Measurements from ENCODE around the gene ALPG. TPM values are rescaled to one million over a fixed set of nuclear protein-coding genes. Genes with fewer than 3 reads are reported as not detected.

ALPG gene
- total RNA-seq, 4 donors from 2014 or later: not detected

DNA sequence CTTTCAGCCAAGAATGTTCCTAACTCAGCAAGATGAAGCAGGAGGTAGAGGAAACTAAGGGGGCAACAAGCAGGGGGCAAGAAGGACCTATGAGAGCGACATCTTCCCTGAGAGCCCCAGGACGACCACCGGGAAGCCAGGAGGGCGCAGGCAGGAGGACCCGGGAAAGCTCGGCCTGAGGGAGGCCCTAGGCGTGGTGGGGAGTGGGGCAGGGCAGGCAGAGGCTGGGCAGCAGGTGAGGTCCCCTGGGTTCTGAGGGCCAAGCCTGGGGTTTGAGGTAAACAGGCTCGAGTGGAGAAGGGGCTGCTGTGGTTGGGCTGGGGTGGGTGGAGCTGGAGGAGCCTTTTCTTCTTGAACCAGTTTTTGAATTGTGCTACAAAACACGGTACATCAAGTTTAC lies 48.0 kb downstream of the ALPG start:
- WGBS, 2 donors: 80 to 81% methylated on average over 9 of the region's 9 CpGs

DNA sequence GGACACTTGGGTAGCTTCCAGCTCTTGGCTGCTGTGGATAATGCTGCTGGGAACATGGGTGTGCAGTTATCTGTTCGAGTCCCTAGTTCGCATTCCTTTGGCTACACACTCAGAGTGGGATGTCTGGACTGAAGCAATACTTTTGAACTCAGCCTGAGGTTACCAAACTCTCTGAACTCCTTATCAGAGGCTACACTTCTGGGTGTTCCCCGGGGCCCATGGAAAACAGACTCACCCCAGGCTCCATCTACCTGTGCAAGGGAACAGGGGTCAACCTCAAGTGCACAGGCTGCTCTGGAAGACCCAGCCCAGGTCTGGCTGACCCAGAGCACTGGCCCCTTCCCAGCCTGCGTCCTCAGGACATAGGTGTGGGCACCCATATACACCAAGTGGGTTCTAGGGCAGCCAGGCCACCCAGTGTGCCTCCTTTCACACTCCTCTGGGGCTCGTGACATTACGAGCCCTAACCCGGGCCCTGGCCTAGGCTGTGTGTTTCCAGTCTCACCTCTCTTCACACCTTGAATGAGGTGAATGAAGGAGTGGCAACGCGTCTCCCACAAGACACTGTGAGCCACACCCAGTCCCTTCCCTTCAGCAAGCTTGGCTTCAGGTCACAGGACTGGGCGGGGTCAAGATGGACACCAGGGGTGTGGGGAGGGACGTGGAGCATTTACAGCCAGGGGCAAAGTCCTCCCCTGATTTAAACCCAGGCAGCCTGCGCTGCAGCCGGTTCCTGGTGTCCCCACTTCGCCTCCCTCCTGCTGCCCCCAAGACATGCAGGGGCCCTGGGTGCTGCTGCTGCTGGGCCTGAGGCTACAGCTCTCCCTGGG lies 49.0 kb downstream of the ALPG start, which contains the start of gene ALPI:
ALPI (plus strand) TSS at position 728 of the 830 bp plus-strand sequence; CDS start at position 775, 47 bp downstream.
- Histone ChIP-seq H3K9me3 (no peaks in the 10 kb centered on the region), H3K4me1 (no peaks in the 10 kb centered on the region), H3K27me3 (peaks cover 0 to 3% of the 10 kb centered on the region in 2 donors), H3K27ac (no peak within 1 kb of the TSS), H3K4me3 (no peak within 1 kb of the TSS), H3K36me3 (no peaks in the 10 kb centered on the region)
- TF ChIP-seq, protein P1, sequence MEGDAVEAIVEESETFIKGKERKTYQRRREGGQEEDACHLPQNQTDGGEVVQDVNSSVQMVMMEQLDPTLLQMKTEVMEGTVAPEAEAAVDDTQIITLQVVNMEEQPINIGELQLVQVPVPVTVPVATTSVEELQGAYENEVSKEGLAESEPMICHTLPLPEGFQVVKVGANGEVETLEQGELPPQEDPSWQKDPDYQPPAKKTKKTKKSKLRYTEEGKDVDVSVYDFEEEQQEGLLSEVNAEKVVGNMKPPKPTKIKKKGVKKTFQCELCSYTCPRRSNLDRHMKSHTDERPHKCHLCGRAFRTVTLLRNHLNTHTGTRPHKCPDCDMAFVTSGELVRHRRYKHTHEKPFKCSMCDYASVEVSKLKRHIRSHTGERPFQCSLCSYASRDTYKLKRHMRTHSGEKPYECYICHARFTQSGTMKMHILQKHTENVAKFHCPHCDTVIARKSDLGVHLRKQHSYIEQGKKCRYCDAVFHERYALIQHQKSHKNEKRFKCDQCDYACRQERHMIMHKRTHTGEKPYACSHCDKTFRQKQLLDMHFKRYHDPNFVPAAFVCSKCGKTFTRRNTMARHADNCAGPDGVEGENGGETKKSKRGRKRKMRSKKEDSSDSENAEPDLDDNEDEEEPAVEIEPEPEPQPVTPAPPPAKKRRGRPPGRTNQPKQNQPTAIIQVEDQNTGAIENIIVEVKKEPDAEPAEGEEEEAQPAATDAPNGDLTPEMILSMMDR (IDR thresholded peaks at IDR 0.05): no peak
- TF ChIP-seq EP300 (IDR thresholded peaks at IDR 0.05) (no peak), POLR2A (IDR thresholded peaks at IDR 0.05) (no peak)
- DNase-seq (ENCODE audit: low spot score in 2 of 2): no peak
- WGBS, 2 donors: 85 to 91% methylated on average over 10 to 13 of the region's 14 CpGs

More for the DNA sequence above, 48.0 kb downstream of the ALPG start:
- Histone ChIP-seq H3K4me3 (no peak overlapping the region), H3K27ac (no peak overlapping the region), H3K9me3 (no peaks in the 10 kb centered on the region), H3K27me3 (peaks cover 0 to 3% of the 10 kb centered on the region in 2 donors), H3K36me3 (no peaks in the 10 kb centered on the region), H3K4me1 (no peaks in the 10 kb centered on the region)
- TF ChIP-seq, protein P1 (IDR thresholded peaks at IDR 0.05): no peak
- TF ChIP-seq POLR2A (IDR thresholded peaks at IDR 0.05) (no peak), EP300 (IDR thresholded peaks at IDR 0.05) (no peak)
- no peak for DNase-seq (ENCODE audit: low spot score in 2 of 2)

DNA sequence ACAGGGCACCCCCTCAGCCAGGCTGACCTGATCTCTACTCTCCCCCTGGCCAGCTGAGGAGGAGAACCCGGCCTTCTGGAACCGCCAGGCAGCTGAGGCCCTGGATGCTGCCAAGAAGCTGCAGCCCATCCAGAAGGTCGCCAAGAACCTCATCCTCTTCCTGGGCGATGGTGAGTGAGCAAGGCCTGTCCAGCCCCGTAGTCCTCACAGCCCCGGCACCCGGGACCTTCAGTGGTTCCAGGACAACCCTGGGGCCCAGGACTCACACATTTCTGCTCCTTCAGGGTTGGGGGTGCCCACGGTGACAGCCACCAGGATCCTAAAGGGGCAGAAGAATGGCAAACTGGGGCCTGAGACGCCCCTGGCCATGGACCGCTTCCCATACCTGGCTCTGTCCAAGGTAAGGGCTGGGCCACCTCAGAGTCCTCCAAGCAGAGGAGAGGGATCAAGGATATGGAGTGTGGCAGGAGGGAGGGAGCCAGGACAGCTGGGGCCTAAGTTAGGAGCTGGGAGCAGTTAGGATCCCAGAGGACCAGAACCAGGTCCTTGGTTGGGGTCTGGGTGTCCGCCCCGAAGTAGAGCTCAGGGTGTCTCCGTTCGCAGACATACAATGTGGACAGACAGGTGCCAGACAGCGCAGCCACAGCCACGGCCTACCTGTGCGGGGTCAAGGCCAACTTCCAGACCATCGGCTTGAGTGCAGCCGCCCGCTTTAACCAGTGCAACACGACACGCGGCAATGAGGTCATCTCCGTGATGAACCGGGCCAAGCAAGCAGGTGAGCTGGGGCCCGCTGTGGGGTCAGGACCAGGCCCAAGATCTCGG lies 49.9 kb downstream of the ALPG start:
- H3K36me3 ChIP-seq: no peaks in the 10 kb centered on the region
- H3K4me3 ChIP-seq: no peak overlapping the region

DNA sequence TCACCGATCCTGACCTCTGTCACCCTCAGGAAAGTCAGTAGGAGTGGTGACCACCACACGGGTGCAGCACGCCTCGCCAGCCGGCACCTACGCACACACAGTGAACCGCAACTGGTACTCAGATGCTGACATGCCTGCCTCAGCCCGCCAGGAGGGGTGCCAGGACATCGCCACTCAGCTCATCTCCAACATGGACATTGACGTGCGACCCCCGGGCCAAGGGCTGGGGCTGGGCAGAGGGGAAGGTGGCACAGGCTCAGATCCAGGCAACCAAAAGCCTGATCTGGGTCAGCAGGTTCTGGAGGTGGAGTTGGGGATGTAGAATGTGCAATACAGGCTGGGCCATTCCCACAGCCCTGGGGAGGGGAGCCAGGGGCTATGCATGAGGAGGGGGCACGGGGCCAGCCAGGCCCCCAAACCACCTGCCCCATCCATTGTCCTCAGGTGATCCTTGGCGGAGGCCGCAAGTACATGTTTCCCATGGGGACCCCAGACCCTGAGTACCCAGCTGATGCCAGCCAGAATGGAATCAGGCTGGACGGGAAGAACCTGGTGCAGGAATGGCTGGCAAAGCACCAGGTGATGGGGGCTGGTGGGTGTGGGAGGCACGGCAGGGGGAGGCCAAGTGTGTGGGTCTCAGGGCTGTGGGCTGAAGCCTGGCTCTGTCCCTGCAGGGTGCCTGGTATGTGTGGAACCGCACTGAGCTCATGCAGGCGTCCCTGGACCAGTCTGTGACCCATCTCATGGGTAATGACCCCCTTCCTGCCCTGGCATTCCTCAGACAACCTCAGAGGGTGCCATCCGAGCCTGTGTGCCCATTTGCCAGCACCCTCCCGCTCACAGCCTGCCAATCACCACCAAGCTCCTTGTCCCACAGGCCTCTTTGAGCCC lies 50.7 kb downstream of the ALPG start:
- Histone ChIP-seq H3K4me3 (no peak overlapping the region), H3K4me1 (no peaks in the 10 kb centered on the region), H3K36me3 (no peaks in the 10 kb centered on the region), H3K27ac (no peak overlapping the region), H3K27me3 (peaks cover 0 to 3% of the 10 kb centered on the region in 2 donors), H3K9me3 (no peaks in the 10 kb centered on the region)
- whole genome bisulfite sequencing, 2 donors: 81 to 91% methylated on average over 17 to 20 of the region's 21 CpGs
- TF ChIP-seq, protein P1 (IDR thresholded peaks at IDR 0.05): no peak
- TF ChIP-seq POLR2A (IDR thresholded peaks at IDR 0.05): no peak
- no peak for TF ChIP-seq EP300 (IDR thresholded peaks at IDR 0.05)
- no peak for DNase-seq (ENCODE audit: low spot score in 2 of 2)

More for the DNA sequence above, 49.9 kb downstream of the ALPG start:
- WGBS, 2 donors: 89 to 93% methylated on average over 17 to 20 of the region's 27 CpGs
- H3K27ac ChIP-seq: no peak overlapping the region
- H3K27me3 ChIP-seq: peaks cover 0 to 3% of the 10 kb centered on the region in 2 donors
- TF ChIP-seq EP300 (IDR thresholded peaks at IDR 0.05) (no peak), POLR2A (IDR thresholded peaks at IDR 0.05) (no peak)
- TF ChIP-seq, protein P1 (IDR thresholded peaks at IDR 0.05): no peak
- no peaks in the 10 kb centered on the region for H3K4me1 ChIP-seq
- DNase-seq (ENCODE audit: low spot score in 2 of 2): no peak
- no peaks in the 10 kb centered on the region for H3K9me3 ChIP-seq
